PC-9 (cell line): ENCODE measurements around the gene RAB18.

Source experiments
- EZH2 ChIP-seq: fragments of 200-600 bp; sonication (generic); IDR thresholded peaks from 2 replicates; pipeline ENCODE4 v1.8.0; 2017; ENCODE audit warnings: antibody characterized with exemption, low read depth
- TF ChIP-seq, protein P1 (sequence below): fragments of 200-600 bp; sonication (generic); conservative IDR thresholded peaks from 2 replicates; pipeline ENCODE4 v1.6.1; 2017; ENCODE audit warnings: mixed run types, antibody characterized with exemption, mild to moderate bottlenecking, moderate library complexity

- TF ChIP-seq, protein P1, sequence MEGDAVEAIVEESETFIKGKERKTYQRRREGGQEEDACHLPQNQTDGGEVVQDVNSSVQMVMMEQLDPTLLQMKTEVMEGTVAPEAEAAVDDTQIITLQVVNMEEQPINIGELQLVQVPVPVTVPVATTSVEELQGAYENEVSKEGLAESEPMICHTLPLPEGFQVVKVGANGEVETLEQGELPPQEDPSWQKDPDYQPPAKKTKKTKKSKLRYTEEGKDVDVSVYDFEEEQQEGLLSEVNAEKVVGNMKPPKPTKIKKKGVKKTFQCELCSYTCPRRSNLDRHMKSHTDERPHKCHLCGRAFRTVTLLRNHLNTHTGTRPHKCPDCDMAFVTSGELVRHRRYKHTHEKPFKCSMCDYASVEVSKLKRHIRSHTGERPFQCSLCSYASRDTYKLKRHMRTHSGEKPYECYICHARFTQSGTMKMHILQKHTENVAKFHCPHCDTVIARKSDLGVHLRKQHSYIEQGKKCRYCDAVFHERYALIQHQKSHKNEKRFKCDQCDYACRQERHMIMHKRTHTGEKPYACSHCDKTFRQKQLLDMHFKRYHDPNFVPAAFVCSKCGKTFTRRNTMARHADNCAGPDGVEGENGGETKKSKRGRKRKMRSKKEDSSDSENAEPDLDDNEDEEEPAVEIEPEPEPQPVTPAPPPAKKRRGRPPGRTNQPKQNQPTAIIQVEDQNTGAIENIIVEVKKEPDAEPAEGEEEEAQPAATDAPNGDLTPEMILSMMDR: no peak
- no peak for TF ChIP-seq EZH2
Measured at GRCh38 chr10:27500096-27500495, 4.0 kb upstream of the RAB18 start.
